Mucosa of stomach (tissue), 1 donor: ENCODE results near the gene FBXL4.
A peak's percentile ranks its signal among the peaks of the same experiment; 100 is the strongest.

Experiments
- H3K27me3 ChIP-seq: one replicate; pipeline ENCODE4 v1.7.0; 2013; ENCODE audit warnings: mild to moderate bottlenecking, low read length; ENCODE audit not compliant: control insufficient read depth, insufficient read depth
- H3K36me3 ChIP-seq: one replicate; pipeline ENCODE4 v1.7.0; 2013; ENCODE audit warnings: low read length; ENCODE audit not compliant: control insufficient read depth, insufficient read depth
- H3K4me1 ChIP-seq: one replicate; pipeline ENCODE4 v1.7.0; 2013; ENCODE audit warnings: mild to moderate bottlenecking, low read length; ENCODE audit not compliant: control insufficient read depth, insufficient read depth
- H3K4me3 ChIP-seq: one replicate; pipeline ENCODE4 v1.7.0; 2013; ENCODE audit warnings: low read length
- H3K9ac ChIP-seq: one replicate; pipeline ENCODE4 v1.7.0; 2013; ENCODE audit warnings: mild to moderate bottlenecking, low read length, moderate library complexity
- H3K9me3 ChIP-seq: one replicate; pipeline ENCODE4 v1.7.0; 2013; ENCODE audit warnings: mild to moderate bottlenecking, low read length, moderate library complexity; ENCODE audit not compliant: control insufficient read depth
- donor health status: Pancreatic carcinoma.

FBXL4 gene

GRCh38 chr6:98833307-98834059, 114.3 kb downstream of the FBXL4 start:
- H3K27me3 ChIP-seq: peaks cover 95% of the 10 kb centered on the region
- H3K9ac ChIP-seq: no peak overlapping the region
- peaks cover 45% of the 10 kb centered on the region for H3K4me1 ChIP-seq
- H3K9me3 ChIP-seq: no peaks in the 10 kb centered on the region
- peak overlapping the region; percentile 14 for H3K4me3 ChIP-seq
- no peaks in the 10 kb centered on the region for H3K36me3 ChIP-seq

DNA sequence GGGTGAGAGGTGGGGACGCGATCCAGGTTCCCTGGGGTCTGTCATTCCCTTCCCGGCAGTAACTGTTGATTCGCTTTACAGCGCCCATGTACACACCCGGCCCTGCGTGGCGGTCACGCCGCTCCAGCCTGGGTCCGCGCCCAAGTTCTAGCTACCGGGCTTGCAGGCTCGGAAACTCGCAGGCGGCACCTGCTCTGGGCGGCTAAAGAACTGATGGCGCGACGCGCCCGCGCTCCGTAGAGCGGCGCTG, 114.8 kb downstream of the FBXL4 start:
- Histone ChIP-seq H3K4me1 (peaks cover 45% of the 10 kb centered on the region), H3K36me3 (no peaks in the 10 kb centered on the region), H3K4me3 (peak overlapping the region; percentile 14), H3K9me3 (no peaks in the 10 kb centered on the region), H3K9ac (no peak overlapping the region), H3K27me3 (peaks cover 95% of the 10 kb centered on the region)

DNA sequence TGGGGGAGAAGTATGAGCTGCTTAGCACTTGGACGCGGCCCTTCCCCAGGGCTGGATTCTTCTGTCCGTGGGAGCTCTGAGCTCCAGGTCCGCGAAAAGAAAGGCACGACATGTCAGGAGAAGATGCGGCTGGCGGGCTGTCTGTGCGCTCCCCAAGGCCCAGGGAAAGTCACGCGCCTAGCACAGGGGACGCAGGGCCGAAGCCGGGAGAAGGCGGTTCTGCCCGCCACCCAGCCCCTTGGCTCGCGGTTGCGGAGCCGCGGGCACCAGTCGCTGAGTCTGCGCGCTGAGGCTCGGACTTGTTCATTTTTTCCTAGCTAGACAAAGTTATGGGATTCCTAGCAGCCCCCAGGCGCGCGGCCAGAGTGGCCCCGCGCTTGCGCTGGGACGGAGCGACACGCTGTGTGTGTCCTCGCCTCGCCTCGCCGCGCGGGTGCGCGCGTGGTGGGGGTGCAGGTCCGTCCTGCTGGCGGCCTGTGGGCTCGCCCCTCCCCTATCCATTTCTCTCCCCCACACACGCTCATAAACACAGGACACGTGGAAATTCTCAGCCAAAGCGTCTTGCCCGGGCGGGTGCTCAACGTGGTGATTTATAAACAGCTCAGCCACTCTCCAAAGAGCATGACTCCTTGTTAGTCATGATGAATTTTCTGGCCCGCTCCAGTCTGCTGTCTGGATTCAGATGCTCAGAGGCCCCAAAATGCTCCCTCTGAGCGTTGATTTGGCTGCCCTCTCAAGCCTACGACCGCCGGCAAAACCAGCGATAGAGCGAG, 115.3 kb downstream of the FBXL4 start:
- Histone ChIP-seq H3K27me3 (peaks cover 95% of the 10 kb centered on the region), H3K9ac (no peak overlapping the region), H3K9me3 (no peaks in the 10 kb centered on the region), H3K4me1 (peaks cover 45% of the 10 kb centered on the region), H3K36me3 (no peaks in the 10 kb centered on the region), H3K4me3 (peak overlapping the region; percentile 14)

DNA sequence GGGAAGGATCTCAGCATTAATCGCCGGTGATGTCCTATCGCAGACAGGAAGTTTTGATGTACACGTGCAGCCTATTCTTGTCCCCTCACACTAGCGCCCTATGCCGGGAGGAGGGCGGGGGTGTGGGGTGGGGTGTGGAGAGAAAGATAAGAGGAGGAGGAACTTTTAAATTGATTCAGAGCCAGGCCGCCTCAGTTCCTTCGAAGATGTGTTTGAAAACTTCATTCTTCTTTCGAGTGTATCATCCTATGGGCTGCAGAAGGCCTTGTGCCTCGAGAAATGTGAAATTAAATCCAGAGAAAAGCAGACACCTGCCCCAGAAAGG, 115.8 kb downstream of the FBXL4 start:
- H3K9ac ChIP-seq: no peak overlapping the region
- H3K4me1 ChIP-seq: peaks cover 43% of the 10 kb centered on the region
- peaks cover 95% of the 10 kb centered on the region for H3K27me3 ChIP-seq
- H3K36me3 ChIP-seq: no peaks in the 10 kb centered on the region
- no peaks in the 10 kb centered on the region for H3K9me3 ChIP-seq
- no peak overlapping the region for H3K4me3 ChIP-seq

DNA sequence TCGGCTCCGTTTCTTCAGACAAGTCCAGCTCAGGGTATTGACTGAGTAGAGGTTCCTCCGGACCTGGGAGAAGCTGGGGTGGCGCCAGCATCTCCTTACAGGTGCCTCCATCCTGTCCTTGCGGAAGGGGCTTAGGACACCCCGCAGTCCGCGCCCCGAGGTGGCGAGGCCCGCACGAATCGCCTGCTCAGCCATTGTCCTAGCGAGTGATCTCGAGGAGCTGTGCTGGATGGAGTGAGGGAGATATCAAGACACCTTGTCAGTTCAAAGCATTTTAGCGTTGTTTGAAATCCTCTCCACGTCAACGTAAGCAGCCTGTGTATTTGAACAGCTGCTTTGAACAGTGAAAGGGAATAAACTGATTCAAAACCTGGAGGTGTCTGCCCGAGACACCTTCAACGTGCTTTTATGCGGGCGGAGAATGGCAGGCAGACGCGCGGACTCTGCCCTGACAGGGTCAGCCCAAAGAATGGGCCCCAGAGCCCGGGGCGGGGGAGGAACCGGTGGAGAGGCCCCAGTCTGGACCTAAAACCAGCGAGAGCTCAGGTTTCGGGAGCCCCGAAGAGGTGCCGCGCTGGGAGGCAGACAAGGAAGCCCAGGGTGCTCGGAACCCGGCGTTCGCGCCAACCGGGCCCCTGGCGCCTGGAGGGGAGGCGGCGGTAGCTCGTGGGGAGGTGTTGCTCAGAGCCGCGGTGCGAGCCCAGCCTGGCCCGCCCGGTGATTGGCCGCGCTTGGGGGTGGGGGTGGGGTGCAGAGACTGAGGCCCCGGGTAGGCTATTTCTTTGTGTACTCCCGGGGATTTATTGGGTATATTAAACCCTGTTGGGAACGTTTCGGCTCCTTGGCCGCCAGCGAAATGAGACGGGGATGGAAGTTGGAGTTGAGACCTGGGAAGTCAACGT, 116.4 kb downstream of the FBXL4 start:
- H3K9ac ChIP-seq: no peak overlapping the region
- peaks cover 95% of the 10 kb centered on the region for H3K27me3 ChIP-seq
- H3K36me3 ChIP-seq: no peaks in the 10 kb centered on the region
- peaks cover 40% of the 10 kb centered on the region for H3K4me1 ChIP-seq
- no peaks in the 10 kb centered on the region for H3K9me3 ChIP-seq
- H3K4me3 ChIP-seq: no peak overlapping the region

GRCh38 chr6:98830146-98830545, 117.6 kb downstream of the FBXL4 start:
- Histone ChIP-seq H3K4me1 (peaks cover 31% of the 10 kb centered on the region), H3K9me3 (no peaks in the 10 kb centered on the region), H3K36me3 (no peaks in the 10 kb centered on the region), H3K4me3 (no peak overlapping the region), H3K27me3 (peaks cover 95% of the 10 kb centered on the region), H3K9ac (no peak overlapping the region)

DNA sequence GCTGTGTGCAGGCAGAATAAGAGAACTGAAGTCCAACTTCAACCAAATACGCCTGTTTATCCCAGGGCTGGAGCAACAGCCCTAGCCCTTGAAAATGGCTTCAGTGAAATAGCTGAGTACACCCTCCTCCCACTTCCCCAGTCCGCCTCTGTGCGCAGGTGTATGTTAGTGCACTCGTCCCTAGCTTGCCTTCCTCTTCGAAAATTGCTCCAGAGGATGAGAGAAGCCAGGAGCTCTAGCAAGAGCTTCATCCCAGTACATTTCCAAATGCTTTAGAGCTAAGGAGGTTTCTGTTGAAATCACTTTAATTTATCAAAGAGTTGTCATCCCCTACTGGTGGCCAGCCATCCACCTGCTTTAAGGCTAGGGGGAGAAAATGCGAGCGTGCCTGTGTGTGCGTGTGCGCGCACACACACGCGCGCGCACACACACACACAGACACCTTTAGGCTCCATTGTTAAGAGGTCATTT, 118.8 kb downstream of the FBXL4 start:
- H3K27me3 ChIP-seq: peaks cover 97% of the 10 kb centered on the region
- H3K9me3 ChIP-seq: no peaks in the 10 kb centered on the region
- peaks cover 28% of the 10 kb centered on the region for H3K4me1 ChIP-seq
- no peaks in the 10 kb centered on the region for H3K36me3 ChIP-seq
- no peak overlapping the region for H3K4me3 ChIP-seq
- no peak overlapping the region for H3K9ac ChIP-seq

GRCh38 chr6:98828211-98828788, 119.4 kb downstream of the FBXL4 start:
- peaks cover 22% of the 10 kb centered on the region for H3K4me1 ChIP-seq
- H3K36me3 ChIP-seq: no peaks in the 10 kb centered on the region
- peaks cover 97% of the 10 kb centered on the region for H3K27me3 ChIP-seq
- H3K4me3 ChIP-seq: no peak overlapping the region
- no peaks in the 10 kb centered on the region for H3K9me3 ChIP-seq
- H3K9ac ChIP-seq: no peak overlapping the region

GRCh38 chr6:98827295-98828159, 120.2 kb downstream of the FBXL4 start:
- Histone ChIP-seq H3K4me1 (peaks cover 14% of the 10 kb centered on the region), H3K9ac (no peak overlapping the region), H3K4me3 (no peak overlapping the region), H3K9me3 (no peaks in the 10 kb centered on the region), H3K27me3 (peaks cover 90% of the 10 kb centered on the region), H3K36me3 (no peaks in the 10 kb centered on the region)

DNA sequence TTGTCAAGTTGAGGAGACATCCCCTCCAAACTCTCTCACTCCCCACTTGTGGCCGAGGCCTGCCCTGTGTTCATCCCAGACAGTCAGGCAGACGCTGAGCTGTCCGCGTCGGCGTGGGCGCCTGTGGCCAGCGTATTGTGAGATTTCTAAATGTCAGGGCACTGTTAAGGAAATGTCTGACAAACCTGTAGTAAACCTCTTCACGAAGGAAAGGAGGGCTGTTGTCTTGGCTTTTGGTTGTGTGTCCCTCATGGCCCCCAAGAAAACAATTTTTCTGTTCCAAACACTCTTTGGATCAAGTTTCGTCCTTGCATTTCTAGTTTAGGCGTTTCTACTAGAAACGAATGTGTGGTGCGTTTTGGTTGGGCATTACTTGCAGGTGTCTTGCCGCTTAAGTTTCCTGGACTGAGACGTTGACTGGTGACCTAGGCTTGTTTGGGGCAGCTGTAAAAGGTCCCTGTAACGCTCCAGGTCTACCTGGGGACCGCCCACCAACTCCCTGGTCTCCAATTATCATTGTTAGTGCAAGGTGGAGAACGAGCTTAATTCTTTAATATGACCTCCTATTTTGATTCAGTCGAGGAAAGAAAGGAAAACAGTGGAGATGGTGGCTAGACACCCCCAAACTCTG, 122.0 kb downstream of the FBXL4 start:
- H3K27me3 ChIP-seq: peaks cover 72% of the 10 kb centered on the region
- no peak overlapping the region for H3K4me3 ChIP-seq
- no peaks in the 10 kb centered on the region for H3K36me3 ChIP-seq
- H3K9me3 ChIP-seq: no peaks in the 10 kb centered on the region
- H3K4me1 ChIP-seq: no peaks in the 10 kb centered on the region
- H3K9ac ChIP-seq: no peak overlapping the region
